ENCODE results near the gene NAB2.

Gene NAB2

GRCh38 chr12:57142727-57143126 lies 53.8 kb downstream of the NAB2 start:
- in situ Hi-C loops (cut with HindIII; ENCODE audit: low pct_ligation_motif_present, low pct_unique_long_range_greater_than_20kb, low sequenced_read_pairs), result no loop called here
- no peak for DNase-seq

- no peak for DNase-seq
- in situ Hi-C loops (cut with HindIII; ENCODE audit: low pct_ligation_motif_present, low pct_unique_long_range_greater_than_20kb, low sequenced_read_pairs), result no loop called here
Measured at GRCh38 chr12:57143454-57143853, 54.5 kb downstream of the NAB2 start.

Measured in ACHN (cell line).